Mesendoderm (in vitro differentiated cells): Measurements from ENCODE around the gene ATP5F1B.
A peak's percentile ranks its signal among the peaks of the same experiment; 100 is the strongest.
"Not testable (repeated sequence)": the region's sequence is repeated elsewhere in the genome, so short reads cannot be mapped to it uniquely, and the experiment has no call there.

Experiments used
- DNase-seq: peaks from one replicate; pipeline ENCODE4 v3.0.0; 2013
- H2AK5ac ChIP-seq: 2 replicates; pipeline ENCODE4 v1.6.1; 2013; ENCODE audit warnings: low read length, inconsistent platforms
- H2BK120ac ChIP-seq: 2 replicates; pipeline ENCODE4 v1.6.1; 2013; ENCODE audit warnings: low read depth, mild to moderate bottlenecking, low read length, moderate library complexity, mixed read lengths
- H2BK15ac ChIP-seq: replicated peaks from 2 replicates; pipeline ENCODE4 v1.6.1; 2013; ENCODE audit warnings: low read depth, mild to moderate bottlenecking, moderate library complexity
- H2BK5ac ChIP-seq: 2 replicates; pipeline ENCODE4 v1.6.1; 2013; ENCODE audit warnings: low read length, inconsistent platforms
- H3K18ac ChIP-seq: 2 replicates; pipeline ENCODE4 v1.6.1; 2013; ENCODE audit warnings: mild to moderate bottlenecking, low read length, mixed read lengths
- H3K23ac ChIP-seq: one replicate; pipeline ENCODE4 v1.6.1; 2013; ENCODE audit warnings: low read length
- H3K27ac ChIP-seq: 2 replicates; pipeline ENCODE4 v1.5.1; 2013; ENCODE audit warnings: low read depth, mild to moderate bottlenecking, inconsistent platforms, low read length, moderate library complexity
- H3K27me3 ChIP-seq: 2 replicates; pipeline ENCODE4 v1.6.1; 2013; ENCODE audit warnings: low read length, control low read depth, mild to moderate bottlenecking, inconsistent platforms; ENCODE audit not compliant: insufficient read depth, poor library complexity
- H3K36me3 ChIP-seq: 2 replicates; pipeline ENCODE4 v1.6.1; 2013; ENCODE audit warnings: low read length, inconsistent platforms; ENCODE audit not compliant: control insufficient read depth, insufficient read depth
- H3K4ac ChIP-seq: one replicate; pipeline ENCODE4 v1.6.1; 2013; ENCODE audit warnings: low read depth, mild to moderate bottlenecking, low read length, moderate library complexity
- H3K4me1 ChIP-seq: 2 replicates; pipeline ENCODE4 v1.6.1; 2013; ENCODE audit warnings: low read depth, low read length, inconsistent platforms; ENCODE audit not compliant: control insufficient read depth
- H3K4me2 ChIP-seq: 2 replicates; pipeline ENCODE4 v1.6.1; 2013; ENCODE audit warnings: low read length
- H3K4me3 ChIP-seq: 2 replicates; pipeline ENCODE4 v1.5.1; 2013; ENCODE audit warnings: mild to moderate bottlenecking, low read length
- H3K56ac ChIP-seq: one replicate; pipeline ENCODE4 v1.6.1; 2013; ENCODE audit warnings: low read length
- H3K79me1 ChIP-seq: 2 replicates; pipeline ENCODE4 v1.6.1; 2013; ENCODE audit warnings: low read length, inconsistent platforms
- H3K79me2 ChIP-seq: 2 replicates; pipeline ENCODE4 v1.6.1; 2013; ENCODE audit warnings: mild to moderate bottlenecking, low read length; ENCODE audit not compliant: control insufficient read depth, insufficient read depth
- H3K9ac ChIP-seq: 2 replicates; pipeline ENCODE4 v1.6.1; 2013; ENCODE audit warnings: low read length, inconsistent platforms
- H4K5ac ChIP-seq: one replicate; pipeline ENCODE4 v1.6.1; 2013; ENCODE audit warnings: low read length
- H4K8ac ChIP-seq: one replicate; pipeline ENCODE4 v1.6.1; 2013; ENCODE audit warnings: low read depth, mild to moderate bottlenecking, control low read depth, low read length, moderate library complexity
- WGBS: extraction: QIAGEN DNeasy Blood & Tissue Kit; methylation state at CpG from one replicate; pipeline ENCODE4 v1.1.7; 2013; ENCODE audit warnings: low lambda C conversion rate, missing lambda C conversion rate; ENCODE audit not compliant: insufficient coverage; ENCODE audit errors: extremely low coverage; 5-methylcytosine and 5-hydroxymethylcytosine counted together

ATP5F1B gene

GRCh38 chr12:56658921-56659320, 13.1 kb upstream of the ATP5F1B start:
- Histone ChIP-seq H3K18ac (no peak overlapping the region), H2BK15ac (no peak overlapping the region), H2AK5ac (no peak overlapping the region), H3K4ac (no peak overlapping the region), H3K56ac (no peak overlapping the region), H3K4me2 (no peak overlapping the region), H3K4me1 (no peaks in the 10 kb centered on the region), H3K27me3 (no peaks in the 10 kb centered on the region), H3K4me3 (no peak overlapping the region), H4K8ac (no peak overlapping the region), H2BK120ac (no peak overlapping the region), H3K27ac (no peak overlapping the region), H3K79me2 (no peaks in the 10 kb centered on the region), H3K36me3 (no peaks in the 10 kb centered on the region), H2BK5ac (no peak overlapping the region), H3K9ac (no peak overlapping the region), H4K5ac (no peak overlapping the region), H3K79me1 (no peaks in the 10 kb centered on the region), H3K23ac (no peak overlapping the region)
- DNase-seq: peak; percentile 18
- no CpG with 5 or more reads among the region's 1 CpG for WGBS

- Histone ChIP-seq H4K5ac (no peak overlapping the region), H4K8ac (no peak overlapping the region), H3K18ac (no peak overlapping the region), H3K27ac (no peak overlapping the region), H2AK5ac (no peak overlapping the region), H3K79me2 (no peaks in the 10 kb centered on the region), H3K23ac (no peak overlapping the region), H3K79me1 (no peaks in the 10 kb centered on the region), H2BK120ac (no peak overlapping the region), H2BK5ac (no peak overlapping the region), H3K9ac (no peak overlapping the region), H2BK15ac (no peak overlapping the region), H3K27me3 (no peaks in the 10 kb centered on the region), H3K4me1 (no peaks in the 10 kb centered on the region), H3K4ac (no peak overlapping the region), H3K4me3 (no peak overlapping the region), H3K4me2 (no peak overlapping the region), H3K36me3 (no peaks in the 10 kb centered on the region), H3K56ac (no peak overlapping the region)
- no CpG with 5 or more reads among the region's 7 CpGs for WGBS
- no peak for DNase-seq
These were observed 11.9 kb upstream of the ATP5F1B start for GRCh38 chr12:56657416-56658379.

- H3K4ac ChIP-seq, H3K79me1 ChIP-seq, H3K18ac ChIP-seq, H3K23ac ChIP-seq, H2BK120ac ChIP-seq, H3K56ac ChIP-seq, H2AK5ac ChIP-seq, H3K9ac ChIP-seq, H2BK5ac ChIP-seq, DNase-seq, H4K5ac ChIP-seq, H2BK15ac ChIP-seq, H3K79me2 ChIP-seq, H3K27ac ChIP-seq, H4K8ac ChIP-seq, H3K4me1 ChIP-seq, H3K36me3 ChIP-seq, H3K27me3 ChIP-seq, H3K4me3 ChIP-seq, H3K4me2 ChIP-seq: not testable (repeated sequence)
- WGBS: no CpG with 5 or more reads among the region's 5 CpGs
These were observed 8.0 kb upstream of the ATP5F1B start for GRCh38 chr12:56653781-56654180.

GRCh38 chr12:56648023-56648422, 2.2 kb upstream of the ATP5F1B start:
- H3K56ac ChIP-seq, H4K8ac ChIP-seq, H2BK120ac ChIP-seq, H3K27ac ChIP-seq, H3K79me1 ChIP-seq, H3K4ac ChIP-seq, H3K27me3 ChIP-seq, DNase-seq, H3K23ac ChIP-seq, H4K5ac ChIP-seq, H3K18ac ChIP-seq, H3K36me3 ChIP-seq, H2BK15ac ChIP-seq, H3K4me1 ChIP-seq, H3K4me3 ChIP-seq, H2AK5ac ChIP-seq, H3K9ac ChIP-seq, H2BK5ac ChIP-seq, H3K4me2 ChIP-seq: not testable (repeated sequence)
- WGBS: no CpG with 5 or more reads among the region's 9 CpGs
- peaks cover 25% of the 10 kb centered on the region for H3K79me2 ChIP-seq

- Histone ChIP-seq H3K4me2 (peak overlapping the region; percentile 93), H3K27me3 (no peaks in the 10 kb centered on the region), H2BK5ac (peak overlapping the region; percentile 48), H3K4me3 (peak overlapping the region; percentile 95), H3K4ac (peak overlapping the region; percentile 92), H3K79me2 (peaks cover 27% of the 10 kb centered on the region), H2BK15ac (no peak overlapping the region), H3K9ac (peak overlapping the region; percentile 97), H2AK5ac (peak overlapping the region; percentile 20), H4K5ac (no peak overlapping the region), H3K79me1 (peaks cover 9% of the 10 kb centered on the region), H4K8ac (no peak overlapping the region), H3K27ac (peak overlapping the region; percentile 34), H3K4me1 (peaks cover 2% of the 10 kb centered on the region), H3K56ac (peak overlapping the region; percentile 96), H2BK120ac (no peak overlapping the region), H3K23ac (no peak overlapping the region), H3K36me3 (peaks cover 10% of the 10 kb centered on the region), H3K18ac (peak overlapping the region; percentile 78)
- WGBS: no CpG with 5 or more reads among the region's 29 CpGs
- DNase-seq: peak; percentile 34
These were observed 525 bp downstream of the ATP5F1B start for GRCh38 chr12:56645201-56645716.
